GM18507 (cell line): Measurements from ENCODE around the gene PAQR9.
A peak's percentile ranks its signal among the peaks of the same experiment; 100 is the strongest.

Source experiments
- DNase-seq: peaks from one replicate; pipeline ENCODE4 v3.0.0; 2011; ENCODE audit warnings: low read depth; ENCODE audit not compliant: insufficient read length; ENCODE audit errors: extremely low spot score
- FAIRE-seq: peaks from 2 replicates; lab custom pipeline; 2011; peaks lifted over from hg19 to GRCh38; lab: Jason Lieb, UNC

PAQR9 gene

GRCh38 chr3:142958707-142959106, 4.8 kb downstream of the PAQR9 start:
- FAIRE-seq, result no peak
- DNase-seq, result no peak

GRCh38 chr3:142953443-142953842, 10.0 kb downstream of the PAQR9 start:
- DNase-seq, result no peak
- no peak for FAIRE-seq

GRCh38 chr3:142952272-142953193, 10.9 kb downstream of the PAQR9 start:
- FAIRE-seq, result no peak
- no peak for DNase-seq

GRCh38 chr3:142951794-142952193, 11.7 kb downstream of the PAQR9 start:
- FAIRE-seq (no peak), DNase-seq (no peak)

GRCh38 chr3:142950972-142951371, 12.5 kb downstream of the PAQR9 start:
- no peak for FAIRE-seq
- no peak for DNase-seq

- DNase-seq (no peak), FAIRE-seq (no peak)
Observed at GRCh38 chr3:142947799-142948575, 15.5 kb downstream of the PAQR9 start.

GRCh38 chr3:142947352-142947751, 16.1 kb downstream of the PAQR9 start:
- FAIRE-seq, result no peak

GRCh38 chr3:142946861-142947260, 16.6 kb downstream of the PAQR9 start:
- no peak for FAIRE-seq
- no peak for DNase-seq

More at GRCh38 chr3:142947352-142947751, 16.1 kb downstream of the PAQR9 start:
- DNase-seq, result no peak

- no peak for DNase-seq
- no peak for FAIRE-seq
Observed at GRCh38 chr3:142945023-142945422, 18.5 kb downstream of the PAQR9 start.

GRCh38 chr3:142944342-142944741, 19.1 kb downstream of the PAQR9 start:
- FAIRE-seq (peak; percentile 9), DNase-seq (no peak)

- DNase-seq, result no peak
- no peak for FAIRE-seq
Observed at GRCh38 chr3:142943870-142944269, 19.6 kb downstream of the PAQR9 start.

- DNase-seq (no peak), FAIRE-seq (no peak)
Observed at GRCh38 chr3:142943349-142943748, 20.1 kb downstream of the PAQR9 start.

GRCh38 chr3:142941373-142942123, 21.9 kb downstream of the PAQR9 start:
- DNase-seq, result no peak
- FAIRE-seq, result no peak

GRCh38 chr3:142940472-142940871, 23.0 kb downstream of the PAQR9 start:
- FAIRE-seq, result no peak
- DNase-seq, result no peak

GRCh38 chr3:142940000-142940399, 23.5 kb downstream of the PAQR9 start:
- DNase-seq (no peak), FAIRE-seq (no peak)

GRCh38 chr3:142935963-142936362, 27.5 kb downstream of the PAQR9 start:
- DNase-seq (no peak), FAIRE-seq (no peak)

GRCh38 chr3:142934887-142935269, 28.6 kb downstream of the PAQR9 start:
- FAIRE-seq (no peak), DNase-seq (no peak)

- FAIRE-seq, result no peak
- DNase-seq, result no peak
Observed at GRCh38 chr3:142934128-142934886, 29.2 kb downstream of the PAQR9 start.

- FAIRE-seq, result no peak
- peak; percentile 30 for DNase-seq
Observed at GRCh38 chr3:142931222-142931621, 32.3 kb downstream of the PAQR9 start.
